HepG2 (cell line): ENCODE results near the gene TST. TPM values are rescaled to one million over a fixed set of nuclear protein-coding genes. Genes with fewer than 3 reads are reported as not detected.

Experiments
- ATAC-seq: fragments of 200-7000 bp; cut with Tn5 transposase; 3 replicates; pipeline ENCODE4 v1.9.1; 2020; ENCODE audit warnings: mild to moderate bottlenecking, moderate library complexity
- BruUV-seq: library from RNA; stranded (reverse); fragments of 400-500 nt; replicated peaks from 2 replicates; lab custom pipeline; 2021; lab: Mats Ljungman, UMichigan
- CTCF ChIA-PET: fragments of 300-600 bp; formaldehyde crosslinking; extraction: SDS; loops from one replicate; lab custom pipeline; 2021; ENCODE audit warnings: low total read pairs, inconsistent platforms, low intra/inter-chr PET ratio; lab: Yijun Ruan, JAX
- POLR2A ChIA-PET: fragments of 350-600 bp; sonication (Branson Sonifier 250); formaldehyde crosslinking; loops from one replicate; lab custom pipeline; 2020; ENCODE audit warnings: antibody characterized with exemption, inconsistent platforms; lab: Yijun Ruan, JAX
- DNase-seq: peaks from one replicate; pipeline ENCODE4 v3.0.0-alpha.2; 2015; ENCODE audit warnings: low spot score
- FAIRE-seq: peaks from 3 replicates; lab custom pipeline; 2011; peaks lifted over from hg19 to GRCh38; lab: Jason Lieb, UNC
- H2AFZ ChIP-seq: one replicate; pipeline ENCODE4 v1.6.1; 2011; ENCODE audit warnings: low read length, inconsistent platforms
- H3K27ac ChIP-seq: fragments of 300-600 bp; 3 replicates; pipeline ENCODE4 v1.8.0; 2011; ENCODE audit warnings: mixed run types, mild to moderate bottlenecking, mixed read lengths, low read length, inconsistent platforms; ENCODE audit not compliant: insufficient read depth; ENCODE audit errors: extremely low read length
- H3K27me3 ChIP-seq, 2 experiments: fragments of 200-600 bp in 1 of 2; 2 replicates in 1 of 2; 3 replicates in 1 of 2; pipeline versions ENCODE4 v1.6.0 to v1.8.0; 2011; ENCODE audit warnings: low read length in 2 of 2, mild to moderate bottlenecking in 2 of 2, moderate library complexity in 2 of 2, inconsistent platforms in 1 of 2; ENCODE audit not compliant: insufficient read depth in 2 of 2, control insufficient read depth in 1 of 2
- H3K36me3 ChIP-seq, 2 experiments: fragments of 200-600 bp in 1 of 2; replicated peaks in 1 of 2; 2 replicates in 1 of 2; 3 replicates in 1 of 2; pipeline versions ENCODE4 v1.5.1 to v1.8.0; 2011; ENCODE audit warnings: low read length in 2 of 2, inconsistent platforms in 1 of 2; ENCODE audit not compliant: insufficient read depth in 2 of 2, control insufficient read depth in 1 of 2
- H3K4me1 ChIP-seq: 2 replicates; pipeline ENCODE4 v1.5.1; 2012; ENCODE audit warnings: low read length, inconsistent platforms; ENCODE audit not compliant: insufficient read depth
- H3K4me2 ChIP-seq: 2 replicates; pipeline ENCODE4 v1.6.0; 2011; ENCODE audit warnings: low read depth, low read length, inconsistent platforms
- H3K4me3 ChIP-seq, 3 experiments: fragments of 200-600 bp in 1 of 3; sonication (generic), shearing (Covaris generic) in 1 of 3; replicated peaks in 1 of 3; 2 replicates each; pipeline ENCODE4 v1.5.1; 2011 to 2016; ENCODE audit warnings: low read length in 3 of 3, inconsistent platforms in 2 of 3, low read depth in 2 of 3, mild to moderate bottlenecking in 2 of 3, control low read depth in 1 of 3, mixed read lengths in 1 of 3; ENCODE audit not compliant: insufficient read depth in 1 of 3
- H3K79me2 ChIP-seq: one replicate; pipeline ENCODE4 v1.6.1; 2011; ENCODE audit warnings: low read length, inconsistent platforms; ENCODE audit not compliant: insufficient read depth
- H3K9ac ChIP-seq: 2 replicates; pipeline ENCODE4 v1.6.0; 2011; ENCODE audit warnings: mild to moderate bottlenecking, low read depth, low read length, inconsistent platforms; ENCODE audit not compliant: insufficient read depth
- H3K9me3 ChIP-seq: 2 replicates; pipeline ENCODE4 v1.5.1; 2012; ENCODE audit warnings: mild to moderate bottlenecking, low read length
- H4K20me1 ChIP-seq: 2 replicates; pipeline ENCODE4 v1.6.0; 2011; ENCODE audit warnings: inconsistent platforms, mild to moderate bottlenecking, low read length, moderate library complexity; ENCODE audit not compliant: insufficient read depth
- GLI4 ChIP-seq: sonication (generic); formaldehyde crosslinking; IDR thresholded peaks from 2 replicates; pipeline ENCODE4 v1.5.1; 2020; ENCODE audit warnings: missing genetic modification reagents, mild to moderate bottlenecking, moderate library complexity, borderline replicate concordance
- GZF1 ChIP-seq: sonication (generic); formaldehyde crosslinking; IDR thresholded peaks from 2 replicates; pipeline ENCODE4 v1.5.1; 2020; ENCODE audit warnings: mild to moderate bottlenecking, missing genetic modification reagents
- PCBP1 ChIP-seq: fragments of 200-400 bp; formaldehyde crosslinking; IDR thresholded peaks from 2 replicates; pipeline ENCODE4 v1.6.1; 2017; ENCODE audit warnings: mild to moderate bottlenecking, low read depth, low read length, borderline replicate concordance
- PPARG ChIP-seq: conservative IDR thresholded peaks from 2 replicates; pipeline ENCODE4 v1.6.1; 2016; ENCODE audit warnings: missing biosample characterization, missing genetic modification reagents
- SALL2 ChIP-seq: sonication (generic); formaldehyde crosslinking; IDR thresholded peaks from 2 replicates; pipeline ENCODE4 v1.8.1; 2023; ENCODE audit warnings: mild to moderate bottlenecking, missing genetic modification reagents, inconsistent platforms
- TBL1XR1 ChIP-seq: fragments of 150-350 bp; IDR thresholded peaks from 2 replicates; pipeline ENCODE4 v1.6.1; 2014; ENCODE audit warnings: borderline replicate concordance, low read length; ENCODE audit not compliant: partially characterized antibody
- YEATS4 ChIP-seq: sonication (generic); formaldehyde crosslinking; IDR thresholded peaks from 2 replicates; pipeline ENCODE4 v1.4.0; 2020; ENCODE audit warnings: missing genetic modification reagents, borderline replicate concordance
- ZNF263 ChIP-seq: sonication (generic); formaldehyde crosslinking; IDR thresholded peaks from 2 replicates; pipeline ENCODE4 v1.4.0; 2020; ENCODE audit warnings: missing genetic modification reagents
- WGBS: methylation state at CpG from one replicate; pipeline ENCODE4 v1.1.6; 2017; ENCODE audit warnings: low lambda C conversion rate; 5-methylcytosine and 5-hydroxymethylcytosine counted together
- in situ Hi-C: cut with HindIII; loops from 2 replicates; pipeline ENCODE4 v1.10.0; 2017; ENCODE audit warnings: low pct_unique_long_range_greater_than_20kb; ENCODE audit not compliant: extremely low pct_ligation_motif_present
- intact Hi-C: fragments of 100-400 bp; cut with micrococcal nuclease; formaldehyde crosslinking; loops from one replicate; pipeline ENCODE4 v1.10.0; 2022; ENCODE audit not compliant: unreplicated experiment
- polyA plus RNA-seq, 8 experiments: library from polyadenylated mRNA; depleted of rRNA in 3 of 8; stranded (reverse) in 7 of 8; unstranded in 1 of 8; fragments of >200 nt; fragmentation: Illumina TruSeq in 4 of 8; extraction: Trizol in 4 of 8; gene quantifications; 2 replicates each; pipeline versions ENCODE4 v1.2.1 to v1.2.3, GENCODE V29; 2011 to 2016; ENCODE audit warnings: low read depth in 4 of 8, missing spikeins in 1 of 8, mixed read lengths in 1 of 8; ENCODE audit not compliant: insufficient read depth in 1 of 8
- total RNA-seq, 5 experiments: library from RNA; depleted of rRNA; stranded (reverse); fragments of >200 nt; fragmentation: Illumina TruSeq; extraction: Trizol; gene quantifications; 2 replicates each; pipeline ENCODE4 v1.2.3, GENCODE V29; 2016; ENCODE audit warnings: low read depth in 1 of 5
- TF ChIP-seq, protein P1 (sequence below): sonication (generic); formaldehyde crosslinking; IDR thresholded peaks from 2 replicates; pipeline ENCODE4 v1.4.0; 2020; ENCODE audit warnings: missing genetic modification reagents

The TST gene
- total and polyA plus RNA-seq, 2 of the 13 experiments (the other 11 are each of a cell fraction or from before 2014, with no cell fraction given), result 44.6 to 63.6 TPM

DNA sequence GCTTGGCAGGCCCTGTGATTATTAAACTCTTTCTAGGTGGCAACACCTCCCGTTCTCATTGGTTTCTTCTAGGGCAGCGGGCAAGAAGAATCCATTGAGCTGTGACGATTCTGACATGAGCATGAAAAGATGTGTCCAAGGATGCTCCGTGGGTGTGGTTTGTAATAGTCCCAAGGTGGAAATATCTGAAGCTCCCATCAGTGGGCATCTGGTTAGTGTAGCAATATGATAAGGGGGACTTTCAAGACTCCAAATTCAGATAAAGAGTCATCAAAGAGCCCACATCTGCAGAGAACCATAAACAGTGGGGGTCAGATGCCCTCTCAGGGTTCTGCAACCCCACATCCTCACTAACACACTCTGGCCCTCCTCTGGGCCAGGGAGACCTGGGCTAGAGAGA is 42.6 kb downstream of the TST start:
- Histone ChIP-seq H3K4me2 (no peak overlapping the region), H3K4me3 (no peak overlapping the region), H4K20me1 (no peaks in the 10 kb centered on the region), H3K4me1 (peaks cover 6% of the 10 kb centered on the region; the same call in 1 of the 2 replicates), H3K27me3 (peaks cover 0 to 21% of the 10 kb centered on the region in 2 experiments; a peak in 2 of 5 replicates), H2AFZ (no peak overlapping the region), H3K36me3 (no peaks in the 10 kb centered on the region), H3K9ac (no peak overlapping the region), H3K27ac (no peak overlapping the region), H3K79me2 (no peaks in the 10 kb centered on the region), H3K9me3 (no peaks in the 10 kb centered on the region)
- ATAC-seq, result no peak
- FAIRE-seq, result no peak
- no peak for TF ChIP-seq PCBP1
- TF ChIP-seq SALL2 (CRISPR knock-in tag), result no peak
- no peak for TF ChIP-seq ZNF263 (CRISPR knock-in tag)
- no peak for TF ChIP-seq GLI4 (CRISPR knock-in tag)
- no peak for TF ChIP-seq GZF1
- TF ChIP-seq TBL1XR1, result no peak
- TF ChIP-seq PPARG, result no peak
- TF ChIP-seq YEATS4 (CRISPR knock-in tag), result no peak
- TF ChIP-seq, protein P1, sequence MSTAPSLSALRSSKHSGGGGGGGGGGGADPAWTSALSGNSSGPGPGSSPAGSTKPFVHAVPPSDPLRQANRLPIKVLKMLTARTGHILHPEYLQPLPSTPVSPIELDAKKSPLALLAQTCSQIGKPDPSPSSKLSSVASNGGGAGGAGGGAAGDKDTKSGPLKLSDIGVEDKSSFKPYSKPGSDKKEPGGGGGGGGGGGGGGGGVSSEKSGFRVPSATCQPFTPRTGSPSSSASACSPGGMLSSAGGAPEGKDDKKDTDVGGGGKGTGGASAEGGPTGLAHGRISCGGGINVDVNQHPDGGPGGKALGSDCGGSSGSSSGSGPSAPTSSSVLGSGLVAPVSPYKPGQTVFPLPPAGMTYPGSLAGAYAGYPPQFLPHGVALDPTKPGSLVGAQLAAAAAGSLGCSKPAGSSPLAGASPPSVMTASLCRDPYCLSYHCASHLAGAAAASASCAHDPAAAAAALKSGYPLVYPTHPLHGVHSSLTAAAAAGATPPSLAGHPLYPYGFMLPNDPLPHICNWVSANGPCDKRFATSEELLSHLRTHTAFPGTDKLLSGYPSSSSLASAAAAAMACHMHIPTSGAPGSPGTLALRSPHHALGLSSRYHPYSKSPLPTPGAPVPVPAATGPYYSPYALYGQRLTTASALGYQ (CRISPR knock-in tag), result no peak
- in situ Hi-C loops (loop anchor here (10.0 kb wide), 1 partner anchor 122 kb away; no protein-coding TSS in a partner anchor), intact Hi-C loops (loop anchor here (5.0 kb wide), 1 partner anchor 194 kb away; no protein-coding TSS in a partner anchor)
- BruUV-seq, result no TSS peak
- CTCF ChIA-PET, result interaction anchor here (2.1 kb wide), 1 partner anchor 120 kb away, joined by 11 read pairs; no protein-coding TSS in a partner anchor
- 43% methylated on average over 4 of the region's 4 CpGs for WGBS
- POLR2A ChIA-PET, result interaction anchor here (1.1 to 1.5 kb wide), 2 partner anchors 42 to 56 kb away, joined by 4 to 6 read pairs; partner anchors contain the start of gene TST
- DNase-seq, result no peak
